Neutrophil (primary cell): Measurements from ENCODE around the gene MT1M.
"Not testable (repeated sequence)": the region's sequence is repeated elsewhere in the genome, so short reads cannot be mapped to it uniquely, and the experiment has no call there.

Source experiments
- H3K27ac ChIP-seq: fragments of 200-600 bp; sonication (generic); 2 replicates; pipeline ENCODE4 v1.5.1; 2016; ENCODE audit warnings: mild to moderate bottlenecking, moderate library complexity
- H3K27me3 ChIP-seq: fragments of 200-600 bp; sonication (generic); 2 replicates; pipeline ENCODE4 v1.6.0; 2016; ENCODE audit warnings: mild to moderate bottlenecking
- H3K36me3 ChIP-seq: fragments of 200-600 bp; sonication (generic); 2 replicates; pipeline ENCODE4 v1.5.1; 2017
- H3K4me1 ChIP-seq, 2 experiments: fragments of 200-600 bp in 1 of 2; sonication (generic) in 1 of 2; 1 replicate in 1 of 2; 2 replicates in 1 of 2; pipeline versions ENCODE4 v1.5.1 to v1.6.1; 2013 to 2016; ENCODE audit warnings: low read depth in 1 of 2, low read length in 1 of 2, mild to moderate bottlenecking in 1 of 2, moderate library complexity in 1 of 2; ENCODE audit not compliant: control insufficient read depth in 1 of 2, insufficient read depth in 1 of 2
- H3K4me3 ChIP-seq, 2 experiments: fragments of 200-600 bp in 1 of 2; sonication (generic) in 1 of 2; 1 replicate in 1 of 2; 2 replicates in 1 of 2; pipeline ENCODE4 v1.5.1; 2013 to 2016; ENCODE audit warnings: low read depth in 1 of 2, low read length in 1 of 2, mild to moderate bottlenecking in 1 of 2, moderate library complexity in 1 of 2
- H3K9me3 ChIP-seq: fragments of 200-600 bp; sonication (generic); 2 replicates; pipeline ENCODE4 v1.5.1; 2016
- CTCF ChIP-seq: fragments of 200-600 bp; sonication (generic); IDR thresholded peaks from 2 replicates; pipeline ENCODE4 v1.5.1; 2016; ENCODE audit warnings: antibody characterized with exemption

MT1M gene

GRCh38 chr16:56672761-56673536 lies 40.5 kb downstream of the MT1M start:
- Histone ChIP-seq H3K27ac (no peak overlapping the region), H3K36me3 (no peaks in the 10 kb centered on the region), H3K9me3 (no peaks in the 10 kb centered on the region), H3K4me3 (no peak overlapping the region), H3K4me1 (no peaks in the 10 kb centered on the region), H3K27me3 (peaks cover 100% of the 10 kb centered on the region)
- no peak for TF ChIP-seq CTCF

DNA sequence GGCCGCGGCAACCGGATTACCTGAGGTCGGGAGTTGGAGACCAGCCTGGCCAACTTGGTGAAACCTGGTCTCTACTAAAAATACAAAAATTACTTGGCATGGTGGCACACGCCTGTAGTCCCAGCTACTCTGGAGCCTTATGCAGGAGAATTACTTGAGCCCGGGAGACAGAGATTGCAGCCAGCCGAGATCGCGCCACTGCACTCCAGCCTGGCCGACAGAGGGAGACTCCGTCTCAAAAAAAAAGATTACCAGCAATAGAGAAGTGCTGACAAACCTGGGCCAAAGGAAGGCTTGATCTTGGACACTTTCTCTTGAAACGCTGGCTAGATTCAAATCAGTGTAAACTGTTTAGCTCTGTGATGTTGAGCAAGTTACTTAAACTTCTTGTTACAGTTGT lies 41.5 kb downstream of the MT1M start:
- Histone ChIP-seq H3K27ac (no peak overlapping the region), H3K4me1 (peaks cover 0 to under 1% of the 10 kb centered on the region in 2 experiments), H3K9me3 (no peaks in the 10 kb centered on the region), H3K27me3 (peaks cover 97% of the 10 kb centered on the region), H3K36me3 (no peaks in the 10 kb centered on the region), H3K4me3 (no peak overlapping the region)
- TF ChIP-seq CTCF: no peak

DNA sequence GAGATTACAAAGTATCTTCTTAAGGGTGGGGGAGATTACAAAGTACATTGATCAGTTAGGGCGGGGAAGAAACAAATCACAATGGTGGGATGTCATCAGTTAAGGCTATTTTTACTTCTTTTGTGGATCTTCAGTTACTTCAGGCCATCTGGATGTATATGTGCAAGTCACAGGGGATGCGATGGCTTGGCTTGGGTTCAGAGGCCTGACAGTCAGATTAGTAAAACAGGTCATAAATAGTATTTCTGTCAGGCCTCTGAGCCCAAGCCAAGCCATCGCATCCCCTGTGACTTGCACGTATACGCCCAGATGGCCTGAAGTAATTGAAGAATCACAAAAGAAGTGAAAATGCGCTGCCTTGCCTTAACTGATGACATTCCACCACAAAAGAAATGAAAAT lies 42.1 kb downstream of the MT1M start:
- not testable (repeated sequence) for H3K4me1 ChIP-seq, H3K36me3 ChIP-seq, H3K9me3 ChIP-seq, H3K4me3 ChIP-seq, H3K27ac ChIP-seq
- peaks cover 90% of the 10 kb centered on the region for H3K27me3 ChIP-seq

DNA sequence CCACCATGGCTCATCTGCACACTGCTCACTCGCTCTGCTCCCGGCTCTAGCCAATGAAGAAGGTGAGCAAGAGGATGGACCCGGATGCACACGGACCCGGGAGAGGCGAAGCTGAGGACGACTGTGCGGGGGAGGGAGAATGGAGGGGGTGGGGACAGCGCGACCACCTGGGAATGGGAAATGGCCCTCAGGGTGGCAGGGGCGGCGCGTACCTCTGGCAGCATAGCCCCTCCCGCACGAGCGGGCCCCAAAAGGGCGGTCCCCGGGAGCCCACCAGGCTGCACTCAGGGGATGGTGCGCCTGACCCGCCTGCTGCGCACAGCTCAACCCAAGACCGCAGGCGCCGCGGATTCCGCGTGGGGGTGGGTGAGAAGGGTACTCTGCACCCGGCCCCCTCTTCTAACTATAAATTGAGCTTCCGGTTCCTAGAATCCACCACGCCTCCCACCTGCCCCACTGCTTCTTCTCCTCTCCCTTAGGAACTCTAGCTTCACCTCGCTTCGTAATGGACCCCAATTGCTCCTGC lies 43.3 kb downstream of the MT1M start:
- TF ChIP-seq CTCF: no peak
- Histone ChIP-seq H3K27me3 (peaks cover 78% of the 10 kb centered on the region), H3K27ac (no peak overlapping the region), H3K4me3 (no peak overlapping the region), H3K36me3 (no peaks in the 10 kb centered on the region), H3K4me1 (peaks cover 7 to 18% of the 10 kb centered on the region in 2 experiments), H3K9me3 (no peaks in the 10 kb centered on the region)

GRCh38 chr16:56677474-56677873 lies 45.0 kb downstream of the MT1M start:
- H3K27me3 ChIP-seq: peaks cover 73% of the 10 kb centered on the region
- no peaks in the 10 kb centered on the region for H3K36me3 ChIP-seq
- H3K27ac ChIP-seq: no peak overlapping the region
- no peak for TF ChIP-seq CTCF
- no peak overlapping the region for H3K4me3 ChIP-seq
- H3K4me1 ChIP-seq: peaks cover 14 to 27% of the 10 kb centered on the region in 2 experiments
- no peaks in the 10 kb centered on the region for H3K9me3 ChIP-seq

DNA sequence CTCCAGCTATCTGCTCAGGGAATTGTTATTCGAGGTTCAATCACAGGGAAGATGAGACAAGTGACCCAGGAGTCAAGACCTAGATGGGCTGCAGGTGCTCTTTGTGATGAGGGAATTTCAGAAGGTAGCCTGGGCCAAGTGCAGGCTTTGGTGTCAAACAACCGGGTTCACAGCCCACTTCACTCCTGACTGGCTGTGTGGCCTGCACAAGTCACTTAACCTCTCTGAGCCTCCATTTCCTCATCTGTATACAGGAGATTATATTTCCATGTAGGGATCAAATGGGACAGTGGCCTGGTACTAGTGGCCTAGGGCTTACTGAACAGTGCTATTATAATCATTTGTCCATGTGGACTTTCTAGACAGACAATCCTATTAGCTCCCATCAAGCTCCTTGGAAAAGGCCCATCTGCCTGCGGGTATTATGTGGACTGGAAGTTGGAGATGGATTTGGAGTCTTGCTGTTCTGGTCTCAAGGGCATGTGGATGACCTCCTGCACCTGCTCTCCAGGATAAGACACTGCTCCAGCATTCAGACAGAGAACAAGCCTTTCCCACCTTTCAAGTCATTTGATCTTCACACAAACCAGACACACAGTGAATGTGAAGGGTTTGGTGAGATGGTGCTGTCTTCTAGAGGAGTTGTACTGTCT lies 46.7 kb downstream of the MT1M start:
- Histone ChIP-seq H3K9me3 (no peaks in the 10 kb centered on the region), H3K27ac (no peak overlapping the region), H3K4me1 (peaks cover 19 to 34% of the 10 kb centered on the region in 2 experiments), H3K36me3 (no peaks in the 10 kb centered on the region), H3K4me3 (no peak overlapping the region), H3K27me3 (peaks cover 68% of the 10 kb centered on the region)
- no peak for TF ChIP-seq CTCF
